ENCODE data around the gene EHF. TPM values are rescaled to one million over a fixed set of nuclear protein-coding genes. Genes with fewer than 3 reads are reported as not detected.

EHF gene
- total RNA-seq, 1 donor from 2014 or later, result not detected

GRCh38 chr11:34601609-34602008 lies 19.3 kb upstream of the EHF start:
- no peak for DNase-seq (ENCODE audit: low read depth)

GRCh38 chr11:34602245-34602644 lies 18.6 kb upstream of the EHF start:
- DNase-seq (ENCODE audit: low read depth), result no peak

DNA sequence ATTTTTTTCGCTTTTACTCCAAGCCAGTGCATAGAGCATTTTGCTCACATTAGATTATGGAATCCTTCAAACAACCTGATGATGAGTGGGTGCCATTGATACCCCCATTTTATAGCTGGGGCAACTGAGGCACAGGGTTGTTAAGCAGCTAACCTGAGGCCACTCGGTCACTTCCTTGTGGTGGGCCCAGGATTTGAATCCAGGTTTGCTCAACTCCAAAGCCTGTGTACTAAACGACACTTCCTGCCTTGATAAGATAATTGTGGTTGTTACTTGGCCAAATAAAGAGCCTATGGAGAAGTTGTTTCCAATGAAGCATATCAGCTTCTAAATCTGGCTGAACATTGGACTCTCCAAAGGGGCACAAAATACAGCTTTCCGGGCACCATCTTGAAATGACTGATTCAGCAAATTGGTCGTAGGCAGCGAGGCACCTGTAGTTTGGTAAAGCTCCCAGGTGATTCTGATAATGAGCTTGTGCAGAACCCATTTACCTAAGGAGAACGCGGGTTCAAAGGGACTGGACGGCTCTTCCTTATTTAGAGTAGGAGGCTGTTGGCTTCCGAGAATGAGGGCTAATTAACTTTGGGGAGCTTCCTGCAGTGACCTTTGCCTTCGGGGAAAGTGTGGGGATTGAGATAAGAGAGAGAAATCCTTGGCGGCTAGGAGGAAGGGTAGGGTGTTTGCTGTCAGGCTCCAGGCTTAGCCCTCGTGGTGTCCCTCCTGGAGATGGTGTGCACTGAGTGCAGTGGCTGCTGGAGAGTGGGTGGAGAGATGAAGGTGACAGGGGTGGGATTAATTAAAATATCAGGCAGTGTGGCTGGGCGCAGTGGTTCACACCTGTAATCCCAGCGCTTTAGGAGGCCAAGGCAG lies 17.5 kb upstream of the EHF start:
- no peak for DNase-seq (ENCODE audit: low read depth)

DNA sequence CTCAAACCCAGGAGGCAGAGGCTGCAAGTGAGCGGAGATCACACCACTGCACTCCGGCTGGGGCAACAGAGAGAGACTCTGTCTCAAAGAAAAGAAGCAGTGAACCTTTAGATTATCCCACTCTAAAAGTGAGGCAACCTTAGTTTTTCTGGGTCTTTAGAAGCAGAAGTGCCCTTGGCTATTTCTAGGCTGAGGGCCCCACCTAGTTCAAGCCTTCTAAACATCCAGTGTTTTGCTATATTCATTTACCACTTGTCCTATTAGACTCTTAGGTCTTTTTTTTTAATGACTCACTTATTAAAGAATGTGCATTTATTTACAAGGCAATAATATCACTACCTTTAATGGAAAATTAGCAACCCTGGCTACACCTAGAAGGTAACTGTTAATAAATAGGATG lies 16.7 kb upstream of the EHF start:
- no peak for DNase-seq (ENCODE audit: low read depth)

DNA sequence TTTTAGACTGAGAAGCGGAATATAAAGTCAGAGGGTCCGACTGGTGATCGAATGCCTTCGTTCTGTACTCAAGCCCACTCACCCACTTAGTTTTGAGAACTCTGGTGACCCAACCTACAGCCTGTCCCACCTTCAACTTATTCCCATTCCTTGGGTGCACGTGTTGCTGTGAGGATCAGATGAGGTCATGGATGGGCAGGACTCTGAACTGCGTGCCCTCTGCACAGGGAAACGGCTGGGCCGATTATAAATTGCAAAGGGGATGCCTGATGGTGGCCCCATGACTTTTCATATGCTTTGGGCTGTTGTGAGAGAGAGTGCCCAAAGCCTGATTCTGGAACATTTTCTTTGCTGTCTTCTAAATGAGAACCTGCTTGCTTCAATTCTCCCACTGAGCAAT lies 16.0 kb upstream of the EHF start:
- DNase-seq (ENCODE audit: low read depth), result no peak

- DNase-seq (ENCODE audit: low read depth), result no peak
Observed at GRCh38 chr11:34605481-34606325, 15.2 kb upstream of the EHF start.

DNA sequence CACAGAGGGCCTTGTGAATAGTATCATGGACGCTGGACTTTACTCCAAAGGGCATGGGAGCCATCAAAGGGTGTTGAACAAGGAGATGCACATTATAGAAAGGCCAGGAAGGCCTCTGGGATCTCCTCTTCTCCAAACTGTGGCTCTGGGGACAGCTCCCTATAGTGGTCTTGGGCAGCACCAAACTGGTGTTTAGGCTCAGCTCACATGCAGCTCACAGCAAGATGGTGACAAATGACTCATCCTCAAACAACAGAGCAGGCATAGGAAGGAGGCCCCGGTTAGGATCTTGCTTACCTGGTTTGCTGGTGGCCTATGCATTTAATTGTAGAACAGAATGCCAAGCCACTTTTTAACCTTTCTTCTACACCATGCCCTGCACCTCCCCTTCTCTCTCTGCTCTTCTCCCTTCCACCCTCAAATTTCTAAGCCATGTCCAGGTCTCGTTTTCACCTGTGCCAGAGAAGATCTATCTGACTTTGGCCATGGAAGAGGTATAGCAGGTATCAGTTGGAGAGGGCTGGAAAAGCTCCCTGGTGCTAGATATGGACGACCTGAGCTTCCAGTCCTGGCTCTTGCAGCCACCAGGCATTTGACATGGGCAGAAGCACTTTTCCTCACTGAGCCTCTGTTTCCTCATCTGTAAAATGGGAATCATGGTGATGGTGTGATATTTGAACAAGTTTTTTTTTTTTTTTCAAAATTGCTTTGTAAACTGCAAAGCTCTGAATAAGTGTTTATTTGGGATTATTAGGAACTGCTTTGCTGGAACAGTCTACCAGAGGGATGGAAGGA lies 14.4 kb upstream of the EHF start:
- no peak for DNase-seq (ENCODE audit: low read depth)

GRCh38 chr11:34609187-34609751 lies 11.6 kb upstream of the EHF start:
- DNase-seq (ENCODE audit: low read depth), result no peak

DNA sequence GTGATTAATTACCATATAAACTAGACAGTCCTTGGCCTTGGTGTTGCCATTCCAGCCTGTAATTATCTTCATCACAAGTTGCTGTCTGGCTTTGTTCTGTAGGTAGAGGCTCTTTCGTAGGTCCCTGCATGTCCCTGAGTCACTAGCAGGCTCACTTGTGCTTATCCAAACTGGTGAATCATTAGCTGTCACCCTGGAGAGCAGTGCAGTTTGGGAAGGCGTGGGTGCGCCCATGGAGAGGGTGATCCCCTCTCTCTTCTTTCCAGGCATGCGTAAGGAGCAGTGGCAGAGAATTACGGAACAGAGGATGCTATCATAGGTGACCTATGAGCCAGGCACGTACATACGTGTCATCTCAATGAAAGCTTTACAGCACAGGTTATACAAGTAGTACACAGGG lies 11.0 kb upstream of the EHF start:
- no peak for DNase-seq (ENCODE audit: low read depth)

DNA sequence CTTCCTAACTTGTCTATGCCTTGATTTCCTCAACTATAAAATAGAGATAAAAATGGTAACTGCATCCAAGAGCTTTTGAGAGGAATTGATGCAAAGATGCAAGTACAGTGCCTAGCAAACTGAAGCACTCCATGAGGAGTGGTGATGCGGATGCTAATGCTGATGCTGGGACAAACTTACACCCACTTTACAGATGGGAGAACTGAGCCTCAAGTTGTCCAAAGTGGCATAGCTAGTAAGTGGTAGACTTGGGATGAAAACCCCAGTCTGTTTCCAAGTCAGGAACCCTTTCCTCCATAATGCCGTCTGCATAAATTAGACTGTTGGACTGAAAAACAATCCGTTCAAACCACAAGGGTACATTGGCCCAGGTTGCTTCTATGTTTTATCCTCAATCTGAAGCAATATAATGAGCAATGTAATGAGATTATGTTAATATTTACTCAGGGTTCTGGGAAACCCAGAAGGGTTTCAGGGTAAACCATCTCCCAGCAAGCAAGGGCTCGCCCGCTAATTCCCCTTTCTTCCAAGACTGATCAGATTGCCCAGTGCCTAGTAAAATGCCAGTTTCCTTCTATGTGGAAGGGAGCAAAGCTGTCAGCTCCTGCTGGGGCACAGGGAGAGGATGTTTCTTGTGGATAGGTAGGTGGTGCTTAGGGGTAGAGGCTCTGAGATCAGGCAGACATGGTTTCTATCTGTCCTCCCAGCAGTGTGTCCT lies 10.4 kb upstream of the EHF start:
- DNase-seq (ENCODE audit: low read depth), result no peak

DNA sequence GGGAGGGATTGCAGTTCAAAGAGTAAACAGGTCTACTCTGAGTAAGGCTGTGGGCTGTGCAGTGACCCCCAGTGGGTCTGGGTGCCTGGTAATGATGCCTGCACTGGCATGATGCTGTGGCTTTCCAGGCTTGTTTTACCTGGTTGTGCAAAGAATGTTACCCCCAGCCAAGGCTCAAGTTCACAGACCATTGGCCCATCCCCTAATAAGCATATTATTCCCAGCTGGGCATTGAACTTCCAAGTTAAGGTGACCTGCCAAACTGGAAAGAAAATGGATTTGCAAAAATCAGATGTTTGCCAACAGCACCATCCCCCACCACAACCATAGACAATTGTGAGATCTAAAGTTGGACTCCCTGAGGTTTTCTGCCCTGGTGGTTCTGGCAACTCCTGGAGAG lies 7.9 kb upstream of the EHF start:
- no peak for DNase-seq (ENCODE audit: low read depth)

DNA sequence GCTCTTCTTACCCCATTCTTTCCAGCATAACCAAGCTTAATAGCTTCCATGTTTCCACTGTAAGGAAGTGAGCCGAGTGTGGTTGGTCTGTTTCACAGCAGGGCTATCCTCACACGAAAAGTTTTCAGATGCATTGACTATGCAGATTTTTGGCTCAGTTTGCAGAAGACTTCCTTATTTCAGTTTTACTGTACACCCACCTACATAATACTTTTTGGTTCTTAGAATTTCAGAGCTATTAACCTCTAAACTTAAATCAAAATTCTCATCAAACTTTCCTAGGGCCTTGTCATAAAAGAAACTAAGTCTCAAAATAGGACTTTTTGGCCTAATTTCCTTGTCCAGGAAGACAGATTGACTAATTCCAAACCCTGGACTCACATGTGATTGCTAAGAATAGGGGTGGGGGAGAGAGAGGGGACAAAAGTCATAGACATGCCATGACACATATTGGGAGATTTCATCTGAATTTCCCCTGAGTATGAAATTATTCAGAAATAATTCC lies 7.3 kb upstream of the EHF start:
- DNase-seq (ENCODE audit: low read depth), result no peak

DNA sequence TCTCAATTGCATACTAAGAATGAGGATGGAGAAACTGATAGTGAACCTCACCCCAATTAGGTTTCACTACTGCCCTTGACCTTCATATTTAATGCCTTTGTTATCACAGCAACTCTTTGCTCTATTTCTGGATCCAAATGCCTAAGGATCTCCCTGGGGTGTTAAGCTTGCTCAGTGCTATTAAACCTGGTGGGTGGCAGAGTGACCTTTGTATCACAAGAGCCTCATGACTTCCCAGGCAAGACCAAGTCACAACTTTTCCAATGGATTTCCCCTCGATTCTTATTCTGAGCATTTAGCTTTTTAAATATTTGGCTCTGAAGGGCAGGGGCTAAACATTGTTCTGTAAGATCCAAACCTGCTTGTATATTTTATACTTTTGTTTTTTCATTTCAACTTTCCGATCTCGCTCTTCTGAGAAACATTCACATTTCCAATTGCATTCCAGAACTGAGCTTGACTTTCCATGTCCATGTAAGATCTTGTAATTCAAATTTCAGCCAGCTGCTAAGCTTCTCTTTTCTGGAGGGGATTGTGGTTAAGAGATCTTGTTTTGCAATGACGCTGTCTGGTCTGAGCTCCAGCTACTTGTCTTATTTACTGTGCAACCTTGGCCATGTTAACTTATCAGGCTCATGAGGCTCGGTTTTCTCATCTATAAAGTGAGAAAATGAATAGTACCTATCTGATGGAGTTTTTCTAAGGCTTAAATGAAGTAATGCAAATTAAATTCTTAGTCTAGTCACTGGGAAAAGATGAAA lies 6.4 kb upstream of the EHF start:
- DNase-seq (ENCODE audit: low read depth), result peak; percentile 71

DNA sequence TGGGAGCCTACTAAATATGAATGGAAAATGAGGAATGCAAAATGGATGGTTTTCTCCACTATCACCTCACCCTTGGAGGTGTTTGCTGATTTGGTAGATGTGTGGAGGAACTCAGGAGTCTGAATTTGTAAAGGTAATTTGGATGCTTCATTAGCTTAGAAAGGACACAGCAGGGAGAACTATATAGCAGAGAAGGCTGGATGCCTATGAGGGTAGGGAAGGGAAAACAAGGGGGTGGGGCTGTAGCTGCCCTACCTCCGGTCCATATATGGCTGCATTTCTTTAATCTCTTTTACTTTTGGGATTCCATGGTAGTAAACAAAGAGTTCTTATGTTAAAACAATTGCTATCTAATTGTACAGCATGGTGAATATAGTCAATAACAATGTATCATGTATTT lies 4.8 kb upstream of the EHF start:
- DNase-seq (ENCODE audit: low read depth), result no peak

GRCh38 chr11:34616830-34617504 lies 3.9 kb upstream of the EHF start:
- DNase-seq (ENCODE audit: low read depth), result no peak

DNA sequence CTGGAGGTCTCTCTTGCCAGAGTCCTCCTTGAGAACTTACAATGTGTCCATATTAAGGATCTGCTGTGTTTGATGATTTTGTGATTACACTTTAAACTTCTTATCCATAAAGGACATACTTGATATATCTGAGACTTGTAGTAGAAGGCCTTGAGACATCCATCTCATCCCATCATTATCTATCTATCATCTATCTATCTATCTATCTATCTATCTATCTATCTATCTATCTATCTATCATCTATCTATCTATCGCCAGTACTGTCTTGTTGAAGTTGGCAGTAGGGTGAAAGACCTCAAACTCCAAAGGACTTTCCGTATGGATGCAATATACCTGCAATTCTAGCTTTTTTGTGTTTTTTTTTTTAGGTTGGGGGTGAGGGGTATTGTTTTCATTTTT lies 2.5 kb upstream of the EHF start:
- DNase-seq (ENCODE audit: low read depth), result no peak

DNA sequence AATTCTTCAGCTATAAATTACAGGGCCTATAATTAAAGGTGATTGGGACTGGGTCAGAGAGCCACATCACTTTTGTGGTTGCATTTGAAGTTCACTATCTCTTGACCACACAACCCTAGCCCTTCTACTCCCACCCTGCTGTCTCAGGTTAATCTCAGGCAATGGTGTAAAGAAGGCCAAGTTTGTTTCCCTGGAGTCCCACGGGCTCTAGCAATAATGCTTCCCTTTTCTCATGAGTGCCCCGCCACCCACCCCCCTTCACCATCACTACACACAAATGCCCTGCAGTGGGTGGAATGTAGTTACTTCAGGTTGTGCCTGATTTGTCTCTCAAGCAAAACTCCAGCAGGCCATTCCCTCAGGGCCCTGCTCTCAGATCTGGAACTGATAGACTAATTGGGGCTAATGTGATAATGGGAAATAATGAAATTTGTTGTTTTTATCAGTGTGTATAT lies 1.8 kb upstream of the EHF start:
- DNase-seq (ENCODE audit: low read depth), result no peak

DNA sequence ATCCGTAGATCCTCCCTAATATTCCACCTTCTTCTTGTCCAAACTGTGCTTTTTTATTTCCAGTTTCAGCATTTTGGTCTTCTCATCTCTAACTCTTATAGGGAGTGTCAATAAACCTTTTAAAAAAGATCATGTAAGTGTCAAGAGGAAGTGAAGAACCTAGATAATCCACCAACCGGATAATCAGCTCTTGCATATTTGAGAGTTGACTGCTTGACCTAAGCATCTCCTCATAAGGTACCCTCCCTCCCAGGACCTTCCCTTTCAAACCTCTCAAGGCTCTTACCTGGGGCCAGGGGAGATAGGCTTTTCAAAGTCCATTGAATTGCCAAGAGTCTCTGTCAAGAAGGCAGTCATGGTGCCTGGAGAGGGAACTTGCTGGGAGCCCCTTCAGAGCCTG lies 691 bp upstream of the EHF start:
- DNase-seq (ENCODE audit: low read depth), result no peak

- no peak for DNase-seq (ENCODE audit: low read depth)
Observed at GRCh38 chr11:34621876-34622275, 983 bp downstream of the EHF start.

All from myocyte (in vitro differentiated cells).